Bronchial smooth muscle cell (primary cell): ENCODE measurements around the gene DSG2. TPM values are rescaled to one million over a fixed set of nuclear protein-coding genes. Genes with fewer than 3 reads are reported as not detected.

ENCODE experiments used
- total RNA-seq: library from RNA; depleted of rRNA; stranded (reverse); fragments of >200 nt; gene quantifications from 2 replicates; pipeline ENCODE4 v1.2.1, GENCODE V29; 2014

Gene DSG2
- total RNA-seq: 0.17 and 2.2 TPM in 2 replicates

GRCh38 chr18:31497836-31498573 lies at the start of gene DSG2:
DSG2 (plus strand) TSS chr18:31498177; CDS start chr18:31498252, 75 bp downstream.

DNA sequence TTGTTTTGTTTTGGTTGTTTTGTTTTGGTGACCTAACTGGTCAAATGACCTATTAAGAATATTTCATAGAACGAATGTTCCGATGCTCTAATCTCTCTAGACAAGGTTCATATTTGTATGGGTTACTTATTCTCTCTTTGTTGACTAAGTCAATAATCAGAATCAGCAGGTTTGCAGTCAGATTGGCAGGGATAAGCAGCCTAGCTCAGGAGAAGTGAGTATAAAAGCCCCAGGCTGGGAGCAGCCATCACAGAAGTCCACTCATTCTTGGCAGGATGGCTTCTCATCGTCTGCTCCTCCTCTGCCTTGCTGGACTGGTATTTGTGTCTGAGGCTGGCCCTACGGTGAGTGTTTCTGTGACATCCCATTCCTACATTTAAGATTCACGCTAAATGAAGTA lies 93.7 kb downstream of the DSG2 start, which contains the start of gene TTR:
TTR (plus strand) TSS at position 250 of the 400 bp plus-strand sequence; CDS start at position 276, 26 bp downstream.

Other genes with a start within 250 kb of the DSG2 start
- gene DSG1, start 180.0 kb upstream of the DSG2 start, total RNA-seq: not detected in 2 replicates
- not detected in 2 replicates for gene DSG4, start 121.4 kb upstream of the DSG2 start, total RNA-seq
- gene DSG3, start 50.4 kb upstream of the DSG2 start, total RNA-seq: 0.16 and 0.26 TPM in 2 replicates
- not detected in 2 replicates for gene TTR, start 93.7 kb downstream of the DSG2 start, total RNA-seq
- gene B4GALT6, start 186.4 kb downstream of the DSG2 start, total RNA-seq: 0.77 and 2.8 TPM in 2 replicates